ENCODE measurements around the gene TLE3. TPM values are rescaled to one million over a fixed set of nuclear protein-coding genes. Genes with fewer than 3 reads are reported as not detected.
"Not testable (repeated sequence)": the region's sequence is repeated elsewhere in the genome, so short reads cannot be mapped to it uniquely, and the experiment has no call there.

TLE3 gene
- total and polyA plus RNA-seq, 7 experiments from 2014 or later = 15.2 to 183 (median 117) TPM

DNA sequence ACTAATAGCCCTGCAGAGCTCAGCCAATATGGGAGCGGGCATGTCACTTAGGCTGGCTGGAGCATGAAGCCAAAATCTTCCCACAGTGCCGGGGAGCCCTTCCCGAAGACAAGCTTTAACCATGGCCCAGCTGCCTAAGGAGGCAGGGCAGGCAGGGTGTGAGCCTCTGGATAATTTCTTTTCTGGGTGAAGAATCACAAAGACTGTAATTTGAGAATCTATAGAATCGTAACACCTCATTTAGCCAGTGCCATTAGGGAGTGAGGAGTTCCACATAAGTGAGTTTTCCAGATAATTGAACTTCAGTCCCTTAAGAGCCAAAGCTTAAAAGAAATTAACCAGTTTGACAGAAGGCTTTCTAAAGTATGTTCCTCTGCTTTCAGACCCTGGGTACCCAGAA, 40.2 kb upstream of the TLE3 start:
- H3K36me3 Mint-ChIP-seq = no peaks in the 10 kb centered on the region
- POLR2A ChIA-PET = interaction anchor here (0.7 kb wide), 1 partner anchor 537 kb away, joined by 3 read pairs; no protein-coding TSS in a partner anchor
- Histone ChIP-seq H3K36me3 (ENCODE audit: control insufficient read depth in 2 of 3, insufficient read depth in 3 of 3, low read length in 3 of 3) (no peaks in the 10 kb centered on the region), H3K27ac (ENCODE audit: low read depth, low read length) (no peak overlapping the region), H3K4me3 (ENCODE audit: low read length) (no peak overlapping the region), H3K27me3 (ENCODE audit: control insufficient read depth in 2 of 2, insufficient read depth in 2 of 2, low read length in 2 of 2) (no peaks in the 10 kb centered on the region), H3K4me1 (ENCODE audit: control insufficient read depth in 2 of 2, insufficient read depth in 2 of 2, low read length in 2 of 2) (peaks cover 17 to 19% of the 10 kb centered on the region in 2 donors), H3K9me3 (ENCODE audit: control insufficient read depth in 2 of 3, low read length in 3 of 3) (no peaks in the 10 kb centered on the region)
- H3K27ac Mint-ChIP-seq = no peak overlapping the region
- H3K27me3 Mint-ChIP-seq = peaks cover 0 to 44% (median 4%) of the 10 kb centered on the region in 5 donors
- DNase-seq (no peak), ATAC-seq (no peak)
- no peaks in the 10 kb centered on the region for H3K9me3 Mint-ChIP-seq
- CTCF ChIA-PET = no interaction called here
- peaks cover 21 to 31% (median 25%) of the 10 kb centered on the region in 7 donors for H3K4me1 Mint-ChIP-seq
- no peak overlapping the region for H3K4me3 Mint-ChIP-seq
- intact Hi-C loops (cut with micrococcal nuclease) = no loop called here

DNA sequence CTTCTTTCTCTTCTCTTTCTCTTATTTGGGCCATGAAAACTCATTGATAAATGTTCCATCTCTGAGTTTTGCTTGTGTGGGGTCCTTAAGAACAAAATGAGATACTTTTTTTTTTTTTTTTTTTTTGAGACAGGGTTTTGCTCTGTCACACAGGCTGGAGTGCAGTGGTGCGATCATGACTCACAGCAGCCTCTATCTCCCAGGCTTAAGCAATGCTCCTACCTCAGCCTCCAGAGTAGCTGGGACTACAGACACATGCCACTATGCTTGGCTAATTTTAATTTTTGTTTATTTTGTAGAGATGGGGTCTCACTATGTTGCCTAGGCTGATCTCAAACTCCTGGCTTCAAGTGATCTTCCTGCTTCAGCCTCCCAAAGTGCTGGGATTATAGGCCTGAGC, 39.3 kb upstream of the TLE3 start:
- H3K4me3 Mint-ChIP-seq; CTCF ChIA-PET; intact Hi-C loops (cut with micrococcal nuclease); DNase-seq; H3K27ac ChIP-seq (ENCODE audit: low read depth, low read length); H3K4me3 ChIP-seq (ENCODE audit: low read length); H3K36me3 ChIP-seq (ENCODE audit: control insufficient read depth in 2 of 3, insufficient read depth in 3 of 3, low read length in 3 of 3); H3K9me3 ChIP-seq (ENCODE audit: control insufficient read depth in 2 of 3, low read length in 3 of 3); H3K27ac Mint-ChIP-seq; H3K36me3 Mint-ChIP-seq; H3K27me3 ChIP-seq (ENCODE audit: control insufficient read depth in 2 of 2, insufficient read depth in 2 of 2, low read length in 2 of 2); ATAC-seq; POLR2A ChIA-PET; H3K9me3 Mint-ChIP-seq: not testable (repeated sequence)
- peaks cover 17 to 19% of the 10 kb centered on the region in 2 donors for H3K4me1 ChIP-seq (ENCODE audit: control insufficient read depth in 2 of 2, insufficient read depth in 2 of 2, low read length in 2 of 2)
- H3K4me1 Mint-ChIP-seq = peaks cover 16 to 25% (median 23%) of the 10 kb centered on the region in 7 donors
- peaks cover 0 to 37% (median 3%) of the 10 kb centered on the region in 5 donors for H3K27me3 Mint-ChIP-seq

DNA sequence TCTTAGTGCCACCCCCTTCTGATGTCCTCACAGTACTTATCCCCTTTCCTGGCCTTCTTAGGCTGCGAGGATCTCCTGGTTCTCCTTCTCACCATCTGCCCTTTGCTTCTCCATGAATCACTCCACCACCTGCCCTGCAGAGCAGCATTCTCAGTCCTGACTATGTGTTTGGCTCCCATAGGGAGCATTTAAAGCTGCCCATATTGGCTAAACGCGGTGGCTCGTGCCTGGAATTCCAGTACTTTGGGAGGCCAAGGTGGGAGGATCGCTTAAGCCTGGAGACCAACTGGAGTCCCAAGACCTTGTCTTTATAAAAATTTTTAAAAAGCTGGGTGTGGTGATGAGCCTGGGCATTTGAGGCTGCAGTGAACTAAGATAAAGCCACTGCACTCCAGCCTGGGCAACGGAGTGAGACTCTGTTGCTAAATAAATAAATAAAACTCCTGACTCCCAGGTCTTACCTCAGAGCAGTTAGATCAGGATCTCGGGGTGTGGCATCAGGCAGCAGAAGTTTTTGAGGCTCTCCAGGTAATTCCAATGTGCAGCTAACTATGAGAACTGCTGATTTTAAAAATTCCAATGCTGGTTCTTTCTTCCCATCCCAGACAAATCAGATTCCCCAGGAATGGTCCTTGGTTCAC, 36.2 kb upstream of the TLE3 start:
- intact Hi-C loops (cut with micrococcal nuclease) = no loop called here
- Mint-ChIP-seq H3K36me3 (no peaks in the 10 kb centered on the region), H3K4me3 (no peak overlapping the region), H3K27me3 (peaks cover 0 to 30% (median 0%) of the 10 kb centered on the region in 5 donors), H3K27ac (no peak overlapping the region), H3K9me3 (no peaks in the 10 kb centered on the region), H3K4me1 (no peaks in the 10 kb centered on the region)
- DNase-seq = no peak
- ATAC-seq = no peak
- no peaks in the 10 kb centered on the region for H3K36me3 ChIP-seq (ENCODE audit: control insufficient read depth in 2 of 3, insufficient read depth in 3 of 3, low read length in 3 of 3)
- no peak overlapping the region for H3K27ac ChIP-seq (ENCODE audit: low read depth, low read length)
- CTCF ChIA-PET = no interaction called here
- no peaks in the 10 kb centered on the region for H3K9me3 ChIP-seq (ENCODE audit: control insufficient read depth in 2 of 3, low read length in 3 of 3)
- no peaks in the 10 kb centered on the region for H3K27me3 ChIP-seq (ENCODE audit: control insufficient read depth in 2 of 2, insufficient read depth in 2 of 2, low read length in 2 of 2)
- no peaks in the 10 kb centered on the region for H3K4me1 ChIP-seq (ENCODE audit: control insufficient read depth in 2 of 2, insufficient read depth in 2 of 2, low read length in 2 of 2)
- POLR2A ChIA-PET = no interaction called here
- no peak overlapping the region for H3K4me3 ChIP-seq (ENCODE audit: low read length)

DNA sequence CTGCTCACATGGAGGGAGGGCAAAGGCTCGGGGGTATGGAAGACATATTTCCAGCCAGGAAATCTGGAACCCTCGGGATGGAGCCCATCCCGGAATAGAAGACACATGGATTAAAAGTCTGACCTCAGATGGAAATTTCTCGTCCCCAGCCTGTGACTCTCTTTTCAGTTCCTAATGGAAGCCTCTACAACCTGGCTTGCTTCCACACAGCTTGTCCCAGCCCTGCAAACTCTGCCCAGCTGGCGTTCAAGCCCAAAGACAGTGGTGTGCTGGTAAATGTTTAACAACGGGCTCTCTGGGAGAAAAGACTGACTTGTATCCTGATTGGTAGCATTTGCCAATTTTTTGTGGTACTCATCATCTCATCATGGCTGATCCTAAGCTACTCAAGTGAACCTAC, 35.6 kb upstream of the TLE3 start:
- H3K4me1 Mint-ChIP-seq = no peaks in the 10 kb centered on the region
- POLR2A ChIA-PET = no interaction called here
- intact Hi-C loops (cut with micrococcal nuclease) = no loop called here

DNA sequence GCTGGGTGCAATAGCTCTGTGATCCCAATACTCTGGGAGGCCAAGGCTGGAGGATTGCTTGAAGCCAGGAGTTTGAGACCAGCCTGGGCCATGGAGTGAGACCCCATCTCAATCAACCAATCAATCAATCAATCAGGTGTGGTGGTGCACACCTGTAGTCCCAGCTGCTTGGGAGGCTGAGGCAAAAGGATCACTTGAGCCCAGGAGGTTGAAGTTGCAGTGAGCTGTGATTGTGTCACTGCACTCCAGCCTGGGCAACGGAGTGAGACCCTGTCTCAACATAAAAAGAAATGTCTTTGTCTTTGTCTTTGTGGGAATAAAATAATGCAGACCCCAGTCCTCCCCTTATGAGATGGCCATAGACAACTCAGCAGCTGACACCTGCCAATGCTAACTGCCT, 34.9 kb upstream of the TLE3 start:
- POLR2A ChIA-PET = no interaction called here
- intact Hi-C loops (cut with micrococcal nuclease) = no loop called here
- no peak overlapping the region for H3K27ac Mint-ChIP-seq

More for the DNA sequence above, 35.6 kb upstream of the TLE3 start:
- Histone ChIP-seq H3K27ac (ENCODE audit: low read depth, low read length) (no peak overlapping the region), H3K36me3 (ENCODE audit: control insufficient read depth in 2 of 3, insufficient read depth in 3 of 3, low read length in 3 of 3) (no peaks in the 10 kb centered on the region), H3K27me3 (ENCODE audit: control insufficient read depth in 2 of 2, insufficient read depth in 2 of 2, low read length in 2 of 2) (no peaks in the 10 kb centered on the region), H3K4me3 (ENCODE audit: low read length) (no peak overlapping the region), H3K4me1 (ENCODE audit: control insufficient read depth in 2 of 2, insufficient read depth in 2 of 2, low read length in 2 of 2) (no peaks in the 10 kb centered on the region), H3K9me3 (ENCODE audit: control insufficient read depth in 2 of 3, low read length in 3 of 3) (no peaks in the 10 kb centered on the region)
- Mint-ChIP-seq H3K9me3 (no peaks in the 10 kb centered on the region), H3K27me3 (peaks cover 0 to 30% (median 0%) of the 10 kb centered on the region in 5 donors), H3K27ac (no peak overlapping the region), H3K4me3 (no peak overlapping the region), H3K36me3 (no peaks in the 10 kb centered on the region)
- ATAC-seq (no peak), DNase-seq (no peak)
- CTCF ChIA-PET = no interaction called here

DNA sequence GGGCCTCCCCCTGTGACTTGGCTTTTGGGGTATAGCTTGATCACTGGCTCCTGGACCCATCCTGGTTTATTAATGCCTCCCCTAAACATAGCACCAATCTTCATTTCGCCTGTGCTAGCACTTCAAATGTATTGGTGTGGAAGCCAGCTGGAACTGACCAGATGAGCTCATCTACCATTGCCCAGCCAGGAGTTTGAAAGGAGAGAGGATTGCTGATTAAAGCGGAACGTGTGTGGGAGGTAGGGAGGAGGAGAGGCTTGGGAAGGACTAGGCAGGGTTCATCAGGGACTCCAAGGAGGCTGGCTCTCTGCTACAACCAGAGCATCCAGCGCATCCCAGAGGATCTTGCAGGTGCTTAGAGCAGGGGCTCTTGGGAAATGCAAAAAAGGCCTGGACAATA, 34.4 kb upstream of the TLE3 start:
- H3K27me3 Mint-ChIP-seq = peaks cover 0 to 36% (median 0%) of the 10 kb centered on the region in 5 donors
- ChIA-PET CTCF (no interaction called here), POLR2A (no interaction called here)
- Histone ChIP-seq H3K27ac (ENCODE audit: low read depth, low read length) (no peak overlapping the region), H3K36me3 (ENCODE audit: control insufficient read depth in 2 of 3, insufficient read depth in 3 of 3, low read length in 3 of 3) (no peaks in the 10 kb centered on the region), H3K9me3 (ENCODE audit: control insufficient read depth in 2 of 3, low read length in 3 of 3) (no peaks in the 10 kb centered on the region), H3K4me3 (ENCODE audit: low read length) (no peak overlapping the region), H3K27me3 (ENCODE audit: control insufficient read depth in 2 of 2, insufficient read depth in 2 of 2, low read length in 2 of 2) (no peaks in the 10 kb centered on the region), H3K4me1 (ENCODE audit: control insufficient read depth in 2 of 2, insufficient read depth in 2 of 2, low read length in 2 of 2) (no peaks in the 10 kb centered on the region)
- intact Hi-C loops (cut with micrococcal nuclease) = no loop called here
- ATAC-seq = no peak
- H3K27ac Mint-ChIP-seq = no peak overlapping the region
- H3K9me3 Mint-ChIP-seq = no peaks in the 10 kb centered on the region
- no peak for DNase-seq
- no peak overlapping the region for H3K4me3 Mint-ChIP-seq
- H3K36me3 Mint-ChIP-seq = no peaks in the 10 kb centered on the region
- no peaks in the 10 kb centered on the region for H3K4me1 Mint-ChIP-seq

More for the DNA sequence above, 34.9 kb upstream of the TLE3 start:
- no peak overlapping the region for H3K4me3 ChIP-seq (ENCODE audit: low read length)
- H3K9me3 ChIP-seq (ENCODE audit: control insufficient read depth in 2 of 3, low read length in 3 of 3) = no peaks in the 10 kb centered on the region
- ATAC-seq = no peak
- H3K36me3 Mint-ChIP-seq = no peaks in the 10 kb centered on the region
- no peaks in the 10 kb centered on the region for H3K9me3 Mint-ChIP-seq
- no peak overlapping the region for H3K27ac ChIP-seq (ENCODE audit: low read depth, low read length)
- H3K4me3 Mint-ChIP-seq = no peak overlapping the region
- no peaks in the 10 kb centered on the region for H3K27me3 ChIP-seq (ENCODE audit: control insufficient read depth in 2 of 2, insufficient read depth in 2 of 2, low read length in 2 of 2)
- no peak for DNase-seq
- no peaks in the 10 kb centered on the region for H3K4me1 ChIP-seq (ENCODE audit: control insufficient read depth in 2 of 2, insufficient read depth in 2 of 2, low read length in 2 of 2)
- CTCF ChIA-PET = no interaction called here
- no peaks in the 10 kb centered on the region for H3K36me3 ChIP-seq (ENCODE audit: control insufficient read depth in 2 of 3, insufficient read depth in 3 of 3, low read length in 3 of 3)
- H3K27me3 Mint-ChIP-seq = peaks cover 0 to 34% (median 0%) of the 10 kb centered on the region in 5 donors
- no peaks in the 10 kb centered on the region for H3K4me1 Mint-ChIP-seq

DNA sequence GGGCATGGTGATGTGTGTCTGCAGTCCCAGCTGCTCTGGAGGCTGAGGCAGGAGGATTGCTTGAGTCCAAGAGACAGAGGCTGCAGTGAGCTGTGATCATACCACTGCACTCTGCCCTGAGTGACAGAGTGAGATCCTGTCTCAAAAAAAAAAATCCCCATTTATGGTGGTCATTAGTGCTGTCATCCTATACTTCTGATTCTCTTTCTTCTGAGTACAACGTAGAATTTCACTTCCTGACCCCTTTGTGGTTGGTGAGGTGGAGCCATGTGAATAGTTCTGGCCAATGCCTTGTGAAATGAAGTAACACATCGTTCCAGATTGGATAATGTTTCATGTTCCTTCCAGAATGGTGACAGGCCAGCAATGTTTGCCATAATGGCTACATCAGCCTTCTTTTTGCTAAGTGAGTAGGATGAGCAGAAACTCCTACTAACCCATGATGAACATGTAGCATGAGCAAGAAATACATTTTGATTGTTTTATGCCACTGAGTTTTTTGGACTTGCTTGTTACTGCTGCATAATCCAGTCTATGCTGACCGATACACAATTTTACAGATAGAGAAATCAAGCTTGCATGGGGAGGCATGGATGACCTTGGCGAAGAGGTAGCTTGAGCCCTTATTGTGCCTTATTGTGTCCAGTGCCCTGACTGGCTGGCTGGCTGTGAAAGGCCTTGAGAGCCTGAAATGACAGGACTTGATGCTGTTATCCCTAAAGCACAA, 30.9 kb upstream of the TLE3 start:
- H3K36me3 Mint-ChIP-seq = no peaks in the 10 kb centered on the region
- no peak for DNase-seq
- CTCF ChIA-PET = no interaction called here
- Histone ChIP-seq H3K27me3 (ENCODE audit: control insufficient read depth in 2 of 2, insufficient read depth in 2 of 2, low read length in 2 of 2) (no peaks in the 10 kb centered on the region), H3K27ac (ENCODE audit: low read depth, low read length) (no peak overlapping the region), H3K9me3 (ENCODE audit: control insufficient read depth in 2 of 3, low read length in 3 of 3) (no peaks in the 10 kb centered on the region), H3K4me1 (ENCODE audit: control insufficient read depth in 2 of 2, insufficient read depth in 2 of 2, low read length in 2 of 2) (no peaks in the 10 kb centered on the region), H3K36me3 (ENCODE audit: control insufficient read depth in 2 of 3, insufficient read depth in 3 of 3, low read length in 3 of 3) (no peaks in the 10 kb centered on the region), H3K4me3 (ENCODE audit: low read length) (no peak overlapping the region)
- H3K4me3 Mint-ChIP-seq = no peak overlapping the region
- intact Hi-C loops (cut with micrococcal nuclease) = no loop called here
- ATAC-seq = peak; percentile 41
- POLR2A ChIA-PET = no interaction called here
- H3K27ac Mint-ChIP-seq = no peak overlapping the region
- H3K9me3 Mint-ChIP-seq = no peaks in the 10 kb centered on the region
- H3K27me3 Mint-ChIP-seq = peaks cover 0 to 41% (median 0%) of the 10 kb centered on the region in 5 donors
- H3K4me1 Mint-ChIP-seq = peaks cover 0 to 3% (median 0%) of the 10 kb centered on the region in 7 donors

Data from naive thymus-derived CD4-positive, alpha-beta T cell (primary cell).